HepG2 (cell line): ENCODE results near the gene LRRC15.

Experiments used
- CTCF ChIP-seq: sonication (generic); formaldehyde crosslinking; IDR thresholded peaks from 2 replicates; pipeline ENCODE4 v1.5.0; 2020; ENCODE audit warnings: mild to moderate bottlenecking, missing genetic modification reagents, moderate library complexity
- MAFK ChIP-seq, 2 experiments: IDR thresholded peaks in 1 of 2; conservative IDR thresholded peaks in 1 of 2; 2 replicates each; pipeline ENCODE4 v1.6.1; 2011; ENCODE audit warnings: improper control_type of control experiment in 2 of 2, low read length in 2 of 2
- POLR2A ChIP-seq, 2 experiments: IDR thresholded peaks; 2 replicates each; pipeline ENCODE4 v1.6.1; 2011; ENCODE audit warnings: low read depth in 2 of 2, low read length in 2 of 2, mild to moderate bottlenecking in 1 of 2, moderate library complexity in 1 of 2; ENCODE audit not compliant: insufficient read depth in 1 of 2
- TEAD2 ChIP-seq: sonication (generic); formaldehyde crosslinking; IDR thresholded peaks from 2 replicates; pipeline ENCODE4 v1.9.0; 2021; ENCODE audit warnings: missing genetic modification reagents
- ZNF292 ChIP-seq: sonication (generic); formaldehyde crosslinking; IDR thresholded peaks from 2 replicates; pipeline ENCODE4 v1.8.1; 2022; ENCODE audit warnings: mild to moderate bottlenecking, low read depth, missing genetic modification reagents, borderline replicate concordance
- ZNF326 ChIP-seq: sonication (generic); formaldehyde crosslinking; IDR thresholded peaks from 2 replicates; pipeline ENCODE4 v1.4.0; 2020; ENCODE audit warnings: missing genetic modification reagents, borderline replicate concordance
- ZNF431 ChIP-seq: sonication (generic); formaldehyde crosslinking; IDR thresholded peaks from 2 replicates; pipeline ENCODE4 v1.9.0; 2022; ENCODE audit warnings: missing genetic modification reagents, low read depth, mild to moderate bottlenecking, borderline replicate concordance
- ZNF552 ChIP-seq: sonication (generic); formaldehyde crosslinking; IDR thresholded peaks from 2 replicates; pipeline ENCODE4 v1.9.0; 2022; ENCODE audit warnings: missing genetic modification reagents, mild to moderate bottlenecking, borderline replicate concordance
- TF ChIP-seq, protein P1 (sequence below): sonication (generic); formaldehyde crosslinking; IDR thresholded peaks from 2 replicates; pipeline ENCODE4 v1.5.1; 2020; ENCODE audit warnings: missing genetic modification reagents, mild to moderate bottlenecking, borderline replicate concordance
- TF ChIP-seq, protein P2 (sequence below): sonication (generic); formaldehyde crosslinking; IDR thresholded peaks from 2 replicates; pipeline ENCODE4 v1.8.1; 2022; ENCODE audit warnings: mild to moderate bottlenecking, missing genetic modification reagents

DNA sequence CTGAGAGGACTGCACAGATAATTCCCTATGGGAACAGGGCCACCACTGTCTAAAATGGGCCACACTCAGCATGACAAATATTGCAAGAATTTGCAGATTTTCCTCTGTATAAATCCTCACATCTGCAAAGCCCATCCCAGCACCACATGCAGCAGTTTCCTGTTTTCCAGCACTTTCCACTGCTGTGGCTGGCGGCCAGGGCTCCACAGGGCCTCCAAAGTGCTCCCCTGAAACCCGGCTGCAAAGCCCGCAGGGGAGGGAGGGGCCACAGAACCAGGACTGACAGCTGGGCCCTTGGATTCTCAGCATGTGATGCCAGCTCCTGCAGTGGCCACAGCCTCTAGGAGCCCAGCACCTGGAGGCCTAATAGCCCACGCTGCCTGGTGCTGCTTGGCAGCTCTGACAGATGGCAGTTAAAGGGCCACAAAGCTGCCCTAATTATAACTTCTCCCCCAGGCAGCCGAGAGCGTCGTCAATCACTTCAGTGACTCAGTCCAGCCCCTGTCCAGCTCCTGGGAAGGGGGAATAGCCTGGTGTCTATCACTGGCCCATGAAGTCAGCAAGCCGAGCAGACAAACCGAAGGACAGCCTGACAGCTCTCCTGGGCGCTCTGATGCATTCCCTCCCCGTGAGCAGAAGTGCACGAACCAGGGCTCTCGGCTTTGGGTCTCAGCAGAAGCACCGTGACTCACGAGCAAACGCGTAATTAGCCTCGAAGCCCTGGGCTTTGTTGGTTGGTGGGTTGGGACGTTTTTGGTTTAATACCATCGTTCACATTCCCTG lies 4.7 kb downstream of the LRRC15 start:
- TF ChIP-seq, protein P1, sequence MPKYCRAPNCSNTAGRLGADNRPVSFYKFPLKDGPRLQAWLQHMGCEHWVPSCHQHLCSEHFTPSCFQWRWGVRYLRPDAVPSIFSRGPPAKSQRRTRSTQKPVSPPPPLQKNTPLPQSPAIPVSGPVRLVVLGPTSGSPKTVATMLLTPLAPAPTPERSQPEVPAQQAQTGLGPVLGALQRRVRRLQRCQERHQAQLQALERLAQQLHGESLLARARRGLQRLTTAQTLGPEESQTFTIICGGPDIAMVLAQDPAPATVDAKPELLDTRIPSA (CRISPR knock-in tag), result no peak
- TF ChIP-seq CTCF (no peak), TEAD2 (CRISPR knock-in tag) (no peak), ZNF552 (CRISPR knock-in tag) (no peak), ZNF326 (CRISPR knock-in tag) (no peak), MAFK (conservative IDR thresholded peaks at IDR 0.05 in 1 of 2, IDR thresholded peaks at IDR 0.05 in 1 of 2; ENCODE audit: low read length in 2 of 2) (no peak), ZNF431 (CRISPR knock-in tag) (no peak), POLR2A (IDR thresholded peaks at IDR 0.05; ENCODE audit: insufficient read depth in 1 of 2, low read depth in 2 of 2, low read length in 2 of 2) (no peak), ZNF292 (CRISPR knock-in tag) (no peak)
- TF ChIP-seq, protein P2, sequence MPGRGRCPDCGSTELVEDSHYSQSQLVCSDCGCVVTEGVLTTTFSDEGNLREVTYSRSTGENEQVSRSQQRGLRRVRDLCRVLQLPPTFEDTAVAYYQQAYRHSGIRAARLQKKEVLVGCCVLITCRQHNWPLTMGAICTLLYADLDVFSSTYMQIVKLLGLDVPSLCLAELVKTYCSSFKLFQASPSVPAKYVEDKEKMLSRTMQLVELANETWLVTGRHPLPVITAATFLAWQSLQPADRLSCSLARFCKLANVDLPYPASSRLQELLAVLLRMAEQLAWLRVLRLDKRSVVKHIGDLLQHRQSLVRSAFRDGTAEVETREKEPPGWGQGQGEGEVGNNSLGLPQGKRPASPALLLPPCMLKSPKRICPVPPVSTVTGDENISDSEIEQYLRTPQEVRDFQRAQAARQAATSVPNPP (CRISPR knock-in tag), result no peak
